HL-60 (cell line): ENCODE results near the gene CPNE4.

ENCODE experiments used
- DNase-seq, 2 experiments: peaks; one replicate each; pipeline ENCODE4 v3.0.0-alpha.2; 2010 to 2020; ENCODE audit warnings: low read depth in 1 of 2, low spot score in 1 of 2
- H3K27ac ChIP-seq: fragments of 250-450 bp; sonication (Bioruptor Pico); replicated peaks from 2 replicates; pipeline ENCODE4 v1.5.1; 2020; ENCODE audit warnings: mild to moderate bottlenecking, moderate library complexity
- H3K27me3 ChIP-seq: fragments of 250-450 bp; sonication (Bioruptor Pico); 2 replicates; pipeline ENCODE4 v1.5.1; 2021; ENCODE audit warnings: mild to moderate bottlenecking, moderate library complexity; ENCODE audit not compliant: insufficient read depth, poor library complexity, severe bottlenecking
- H3K4me3 ChIP-seq: replicated peaks from 2 replicates; pipeline ENCODE4 v1.5.1; 2011; ENCODE audit warnings: mild to moderate bottlenecking, control low read depth, low read length; ENCODE audit not compliant: insufficient read depth
- GABPA ChIP-seq: IDR thresholded peaks from 2 replicates; pipeline ENCODE4 v1.6.1; 2012; ENCODE audit warnings: low read depth
- POLR2AphosphoS5 ChIP-seq: IDR thresholded peaks from 2 replicates; pipeline ENCODE4 v1.6.1; 2012; ENCODE audit warnings: low read depth
- SPI1 ChIP-seq: IDR thresholded peaks from 2 replicates; pipeline ENCODE4 v1.6.1; 2012; ENCODE audit warnings: low read depth, mild to moderate bottlenecking, borderline replicate concordance
- TF ChIP-seq, protein P1 (sequence below): IDR thresholded peaks from 2 replicates; pipeline ENCODE4 v1.6.1; 2012; ENCODE audit warnings: low read depth; ENCODE audit not compliant: insufficient replicate concordance
- TF ChIP-seq, protein P2 (sequence below): IDR thresholded peaks from one replicate; pipeline ENCODE4 v1.5.1; 2011; ENCODE audit warnings: low read length, control low read depth, inconsistent platforms; ENCODE audit not compliant: insufficient read depth

The CPNE4 gene

DNA sequence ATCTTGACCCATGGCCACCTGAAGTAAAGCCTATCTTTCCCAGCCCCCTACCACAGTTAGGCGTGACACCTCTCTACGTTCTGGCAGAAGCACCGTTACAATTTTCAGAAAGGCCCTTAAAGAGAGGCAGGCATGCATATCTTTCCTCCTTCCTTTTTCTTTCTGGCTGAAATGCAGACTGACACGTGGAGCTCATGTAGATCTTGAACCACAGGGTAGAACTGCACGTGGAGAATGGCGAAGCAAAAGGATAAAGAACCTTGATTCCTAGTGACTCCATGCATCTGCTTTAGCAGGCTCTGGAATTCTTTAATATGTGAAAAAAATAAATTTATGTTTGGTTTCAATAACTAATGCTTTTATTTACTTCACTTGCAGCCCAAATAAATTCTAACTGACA, 166.6 kb downstream of the CPNE4 start:
- no peak for DNase-seq
- Histone ChIP-seq H3K27me3 (no peaks in the 10 kb centered on the region), H3K4me3 (no peak overlapping the region), H3K27ac (no peak overlapping the region)
- TF ChIP-seq POLR2AphosphoS5 (no peak), GABPA (no peak), SPI1 (no peak)
- TF ChIP-seq, protein P1, sequence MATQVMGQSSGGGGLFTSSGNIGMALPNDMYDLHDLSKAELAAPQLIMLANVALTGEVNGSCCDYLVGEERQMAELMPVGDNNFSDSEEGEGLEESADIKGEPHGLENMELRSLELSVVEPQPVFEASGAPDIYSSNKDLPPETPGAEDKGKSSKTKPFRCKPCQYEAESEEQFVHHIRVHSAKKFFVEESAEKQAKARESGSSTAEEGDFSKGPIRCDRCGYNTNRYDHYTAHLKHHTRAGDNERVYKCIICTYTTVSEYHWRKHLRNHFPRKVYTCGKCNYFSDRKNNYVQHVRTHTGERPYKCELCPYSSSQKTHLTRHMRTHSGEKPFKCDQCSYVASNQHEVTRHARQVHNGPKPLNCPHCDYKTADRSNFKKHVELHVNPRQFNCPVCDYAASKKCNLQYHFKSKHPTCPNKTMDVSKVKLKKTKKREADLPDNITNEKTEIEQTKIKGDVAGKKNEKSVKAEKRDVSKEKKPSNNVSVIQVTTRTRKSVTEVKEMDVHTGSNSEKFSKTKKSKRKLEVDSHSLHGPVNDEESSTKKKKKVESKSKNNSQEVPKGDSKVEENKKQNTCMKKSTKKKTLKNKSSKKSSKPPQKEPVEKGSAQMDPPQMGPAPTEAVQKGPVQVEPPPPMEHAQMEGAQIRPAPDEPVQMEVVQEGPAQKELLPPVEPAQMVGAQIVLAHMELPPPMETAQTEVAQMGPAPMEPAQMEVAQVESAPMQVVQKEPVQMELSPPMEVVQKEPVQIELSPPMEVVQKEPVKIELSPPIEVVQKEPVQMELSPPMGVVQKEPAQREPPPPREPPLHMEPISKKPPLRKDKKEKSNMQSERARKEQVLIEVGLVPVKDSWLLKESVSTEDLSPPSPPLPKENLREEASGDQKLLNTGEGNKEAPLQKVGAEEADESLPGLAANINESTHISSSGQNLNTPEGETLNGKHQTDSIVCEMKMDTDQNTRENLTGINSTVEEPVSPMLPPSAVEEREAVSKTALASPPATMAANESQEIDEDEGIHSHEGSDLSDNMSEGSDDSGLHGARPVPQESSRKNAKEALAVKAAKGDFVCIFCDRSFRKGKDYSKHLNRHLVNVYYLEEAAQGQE = no peak
- TF ChIP-seq, protein P2, sequence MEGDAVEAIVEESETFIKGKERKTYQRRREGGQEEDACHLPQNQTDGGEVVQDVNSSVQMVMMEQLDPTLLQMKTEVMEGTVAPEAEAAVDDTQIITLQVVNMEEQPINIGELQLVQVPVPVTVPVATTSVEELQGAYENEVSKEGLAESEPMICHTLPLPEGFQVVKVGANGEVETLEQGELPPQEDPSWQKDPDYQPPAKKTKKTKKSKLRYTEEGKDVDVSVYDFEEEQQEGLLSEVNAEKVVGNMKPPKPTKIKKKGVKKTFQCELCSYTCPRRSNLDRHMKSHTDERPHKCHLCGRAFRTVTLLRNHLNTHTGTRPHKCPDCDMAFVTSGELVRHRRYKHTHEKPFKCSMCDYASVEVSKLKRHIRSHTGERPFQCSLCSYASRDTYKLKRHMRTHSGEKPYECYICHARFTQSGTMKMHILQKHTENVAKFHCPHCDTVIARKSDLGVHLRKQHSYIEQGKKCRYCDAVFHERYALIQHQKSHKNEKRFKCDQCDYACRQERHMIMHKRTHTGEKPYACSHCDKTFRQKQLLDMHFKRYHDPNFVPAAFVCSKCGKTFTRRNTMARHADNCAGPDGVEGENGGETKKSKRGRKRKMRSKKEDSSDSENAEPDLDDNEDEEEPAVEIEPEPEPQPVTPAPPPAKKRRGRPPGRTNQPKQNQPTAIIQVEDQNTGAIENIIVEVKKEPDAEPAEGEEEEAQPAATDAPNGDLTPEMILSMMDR = no peak

DNA sequence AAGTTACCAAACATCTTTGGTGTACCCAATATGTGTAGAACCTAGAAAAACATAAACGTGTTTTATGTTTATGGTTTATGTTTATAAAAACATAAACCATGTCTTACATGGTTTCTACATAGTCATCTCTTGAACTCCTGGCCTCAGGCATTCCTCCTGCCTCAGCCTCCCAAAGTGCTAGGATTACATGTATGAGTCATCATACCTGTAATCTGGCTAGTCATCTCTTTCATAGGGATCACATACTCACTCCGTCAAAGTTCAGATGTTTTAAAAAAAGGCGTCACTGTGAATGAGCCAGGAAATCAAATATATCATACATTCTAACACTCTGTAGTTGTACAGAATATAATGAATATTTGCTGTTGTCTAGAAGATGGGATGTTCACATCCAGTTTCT, 178.6 kb downstream of the CPNE4 start:
- Histone ChIP-seq H3K27ac (no peak overlapping the region), H3K27me3 (no peaks in the 10 kb centered on the region), H3K4me3 (no peak overlapping the region)
- DNase-seq = no peak
- TF ChIP-seq, protein P2 = no peak
- TF ChIP-seq, protein P1 = no peak
- TF ChIP-seq SPI1 (no peak), GABPA (no peak), POLR2AphosphoS5 (no peak)

DNA sequence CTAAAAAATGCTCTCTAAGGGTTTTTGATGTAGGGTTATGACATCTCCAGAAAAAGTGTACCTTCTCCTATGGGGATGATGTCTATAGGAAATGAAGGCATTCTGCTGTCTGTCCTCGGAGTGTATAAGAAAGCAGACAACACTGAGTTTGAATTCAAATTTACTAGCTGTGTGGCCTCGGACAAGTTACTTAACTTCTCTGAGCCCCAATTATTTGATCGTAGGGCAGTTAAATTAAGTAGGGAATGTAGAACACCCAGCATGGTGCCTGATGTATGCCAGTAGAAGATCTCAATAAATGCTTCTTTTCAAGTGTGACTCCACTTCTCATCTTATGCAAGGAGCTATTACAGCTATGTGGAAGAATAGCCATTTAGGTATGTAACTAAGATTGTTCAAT, 184.6 kb downstream of the CPNE4 start:
- H3K4me3 ChIP-seq = no peak overlapping the region
- TF ChIP-seq, protein P2 = no peak
- TF ChIP-seq, protein P1 = no peak
- TF ChIP-seq SPI1 = no peak
- no peak for TF ChIP-seq POLR2AphosphoS5
- no peak for TF ChIP-seq GABPA
- H3K27ac ChIP-seq = no peak overlapping the region
- DNase-seq = no peak
- no peaks in the 10 kb centered on the region for H3K27me3 ChIP-seq
